GM21390 (cell line): ENCODE measurements around the gene SLC44A2.

ENCODE experiments used
- ATAC-seq: cut with Tn5 transposase; IDR thresholded peaks from one replicate; pipeline ENCODE4 v1.9.1; 2021; ENCODE audit not compliant: unreplicated experiment

Gene SLC44A2

GRCh38 chr19:10625003-10625761 is at the start of gene SLC44A2:
TSS of gene SLC44A2 (plus strand) at chr19:10625553. CDS start at chr19:10625634, 81 bp downstream.
- ATAC-seq, result no peak

- ATAC-seq, result no peak
Observed at GRCh38 chr19:10577951-10578350, 47.4 kb upstream of the SLC44A2 start.

GRCh38 chr19:10580979-10581631 is 44.2 kb upstream of the SLC44A2 start:
- no peak for ATAC-seq

- ATAC-seq, result no peak
Observed at GRCh38 chr19:10582091-10582490, 43.3 kb upstream of the SLC44A2 start.

GRCh38 chr19:10583036-10583776 is 42.1 kb upstream of the SLC44A2 start:
- no peak for ATAC-seq

GRCh38 chr19:10586396-10586795 is 39.0 kb upstream of the SLC44A2 start:
- no peak for ATAC-seq

GRCh38 chr19:10587022-10587838 is 38.1 kb upstream of the SLC44A2 start, which contains the start of gene AP1M2:
TSS of gene AP1M2 (minus strand) at chr19:10587312. CDS start at chr19:10587231, 81 bp downstream.
- ATAC-seq, result no peak

- ATAC-seq, result no peak
Observed at GRCh38 chr19:10587839-10588150, 37.6 kb upstream of the SLC44A2 start.

- ATAC-seq, result no peak
Observed at GRCh38 chr19:10593148-10593547, 32.2 kb upstream of the SLC44A2 start.

- ATAC-seq, result no peak
Observed at GRCh38 chr19:10593820-10594637, 31.3 kb upstream of the SLC44A2 start.

- ATAC-seq, result no peak
Observed at GRCh38 chr19:10600149-10600548, 25.2 kb upstream of the SLC44A2 start.

GRCh38 chr19:10601999-10602329 is 23.4 kb upstream of the SLC44A2 start:
- ATAC-seq, result no peak

- peak; percentile 54 for ATAC-seq
Observed at GRCh38 chr19:10602330-10603083, 22.8 kb upstream of the SLC44A2 start.

- ATAC-seq, result no peak
Observed at GRCh38 chr19:10603084-10603872, 22.1 kb upstream of the SLC44A2 start.

- ATAC-seq, result no peak
Observed at GRCh38 chr19:10603873-10604459, 21.4 kb upstream of the SLC44A2 start.

- no peak for ATAC-seq
Observed at GRCh38 chr19:10604460-10604980, 20.8 kb upstream of the SLC44A2 start.

GRCh38 chr19:10611907-10612306 is 13.4 kb upstream of the SLC44A2 start:
- ATAC-seq, result no peak

GRCh38 chr19:10612499-10613119 is 12.7 kb upstream of the SLC44A2 start:
- ATAC-seq, result no peak
